Mammary epithelial cell (primary cell): ENCODE measurements around the gene TMEM69.
"Not testable (repeated sequence)": the region's sequence is repeated elsewhere in the genome, so short reads cannot be mapped to it uniquely, and the experiment has no call there.

Experiments used
- EZH2 ChIP-seq: IDR thresholded peaks from 2 replicates; pipeline ENCODE4 v1.6.1; 2012; ENCODE audit warnings: low read length, inconsistent platforms, borderline replicate concordance
- TF ChIP-seq, protein P1 (sequence below), 2 donors: IDR thresholded peaks in 1 of 2; conservative IDR thresholded peaks in 1 of 2; 2 replicates each; pipeline ENCODE4 v1.5.1; 2011 to 2012; ENCODE audit warnings: inconsistent platforms in 2 of 2, low read length in 2 of 2, mild to moderate bottlenecking in 2 of 2, control low read depth in 1 of 2, low read depth in 1 of 2; ENCODE audit not compliant: insufficient read depth in 1 of 2; ENCODE audit errors: extremely low read depth in 1 of 2

DNA sequence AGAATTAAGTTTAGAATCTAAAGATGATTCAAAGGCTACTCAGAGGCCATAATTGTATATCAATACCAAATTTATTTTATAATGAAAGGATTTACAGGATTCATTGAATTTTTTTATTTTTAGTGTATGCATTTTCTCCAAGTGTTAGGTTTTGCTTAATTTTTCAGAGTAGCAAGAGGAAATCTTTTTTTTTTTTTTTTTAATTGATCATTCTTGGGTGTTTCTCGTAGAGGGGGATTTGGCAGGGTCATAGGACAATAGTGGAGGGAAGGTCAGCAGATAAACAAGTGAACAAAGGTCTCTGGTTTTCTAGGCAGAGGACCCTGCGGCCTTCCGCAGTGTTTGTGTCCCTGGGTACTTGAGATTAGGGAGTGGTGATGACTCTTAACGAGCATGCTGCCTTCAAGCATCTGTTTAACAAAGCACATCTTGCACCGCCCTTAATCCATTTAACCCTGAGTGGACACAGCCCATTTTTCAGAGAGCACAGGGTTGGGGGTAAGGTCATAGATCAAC is 51.7 kb downstream of the TMEM69 start:
- TF ChIP-seq, protein P1, sequence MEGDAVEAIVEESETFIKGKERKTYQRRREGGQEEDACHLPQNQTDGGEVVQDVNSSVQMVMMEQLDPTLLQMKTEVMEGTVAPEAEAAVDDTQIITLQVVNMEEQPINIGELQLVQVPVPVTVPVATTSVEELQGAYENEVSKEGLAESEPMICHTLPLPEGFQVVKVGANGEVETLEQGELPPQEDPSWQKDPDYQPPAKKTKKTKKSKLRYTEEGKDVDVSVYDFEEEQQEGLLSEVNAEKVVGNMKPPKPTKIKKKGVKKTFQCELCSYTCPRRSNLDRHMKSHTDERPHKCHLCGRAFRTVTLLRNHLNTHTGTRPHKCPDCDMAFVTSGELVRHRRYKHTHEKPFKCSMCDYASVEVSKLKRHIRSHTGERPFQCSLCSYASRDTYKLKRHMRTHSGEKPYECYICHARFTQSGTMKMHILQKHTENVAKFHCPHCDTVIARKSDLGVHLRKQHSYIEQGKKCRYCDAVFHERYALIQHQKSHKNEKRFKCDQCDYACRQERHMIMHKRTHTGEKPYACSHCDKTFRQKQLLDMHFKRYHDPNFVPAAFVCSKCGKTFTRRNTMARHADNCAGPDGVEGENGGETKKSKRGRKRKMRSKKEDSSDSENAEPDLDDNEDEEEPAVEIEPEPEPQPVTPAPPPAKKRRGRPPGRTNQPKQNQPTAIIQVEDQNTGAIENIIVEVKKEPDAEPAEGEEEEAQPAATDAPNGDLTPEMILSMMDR (conservative IDR thresholded peaks at IDR 0.05 in 1 of 2, IDR thresholded peaks at IDR 0.05 in 1 of 2; ENCODE audit: extremely low read depth in 1 of 2, insufficient read depth in 1 of 2, low read depth in 1 of 2, low read length in 2 of 2), result not testable (repeated sequence)
- not testable (repeated sequence) for TF ChIP-seq EZH2
